KOPT-K1 (cell line): ENCODE measurements around the gene CLIC6.
"Not testable (repeated sequence)": the region's sequence is repeated elsewhere in the genome, so short reads cannot be mapped to it uniquely, and the experiment has no call there.

ENCODE experiments used
- H3K27ac ChIP-seq: fragments of 200-600 bp; sonication (generic); 2 replicates; pipeline ENCODE4 v1.5.1; 2016; ENCODE audit warnings: antibody characterized with exemption, mild to moderate bottlenecking, low read depth, low read length; ENCODE audit not compliant: poor library complexity, severe bottlenecking
- H3K36me3 ChIP-seq: fragments of 200-600 bp; sonication (generic); 2 replicates; pipeline ENCODE4 v1.5.1; 2017; ENCODE audit warnings: antibody characterized with exemption, mild to moderate bottlenecking, low read length, moderate library complexity; ENCODE audit not compliant: insufficient read depth
- H3K9me3 ChIP-seq: fragments of 200-600 bp; sonication (generic); 2 replicates; pipeline ENCODE4 v1.5.1; 2017; ENCODE audit warnings: antibody characterized with exemption, low read length, mild to moderate bottlenecking; ENCODE audit not compliant: insufficient read depth, poor library complexity, severe bottlenecking

The CLIC6 gene

GRCh38 chr21:34642211-34643075 lies 26.4 kb upstream of the CLIC6 start:
- peak overlapping the region; percentile 3 for H3K27ac ChIP-seq
- H3K36me3 ChIP-seq, result no peaks in the 10 kb centered on the region
- H3K9me3 ChIP-seq, result no peaks in the 10 kb centered on the region

- no peaks in the 10 kb centered on the region for H3K36me3 ChIP-seq
- no peak overlapping the region for H3K27ac ChIP-seq
- no peaks in the 10 kb centered on the region for H3K9me3 ChIP-seq
Observed at GRCh38 chr21:34644825-34645224, 24.0 kb upstream of the CLIC6 start.

GRCh38 chr21:34647555-34647954 lies 21.2 kb upstream of the CLIC6 start:
- Histone ChIP-seq H3K36me3 (no peaks in the 10 kb centered on the region), H3K27ac (no peak overlapping the region), H3K9me3 (peaks cover 19% of the 10 kb centered on the region)

- Histone ChIP-seq H3K9me3 (peaks cover 25% of the 10 kb centered on the region), H3K36me3 (no peaks in the 10 kb centered on the region), H3K27ac (no peak overlapping the region)
Observed at GRCh38 chr21:34648739-34649297, 20.0 kb upstream of the CLIC6 start.

GRCh38 chr21:34649400-34649799 lies 19.4 kb upstream of the CLIC6 start:
- Histone ChIP-seq H3K9me3 (peaks cover 25% of the 10 kb centered on the region), H3K27ac (no peak overlapping the region), H3K36me3 (no peaks in the 10 kb centered on the region)

GRCh38 chr21:34650861-34651431 lies 17.8 kb upstream of the CLIC6 start:
- H3K36me3 ChIP-seq, result no peaks in the 10 kb centered on the region
- no peak overlapping the region for H3K27ac ChIP-seq
- H3K9me3 ChIP-seq, result peaks cover 25% of the 10 kb centered on the region

GRCh38 chr21:34651642-34652041 lies 17.2 kb upstream of the CLIC6 start:
- Histone ChIP-seq H3K9me3 (peaks cover 25% of the 10 kb centered on the region), H3K27ac (no peak overlapping the region)

GRCh38 chr21:34653522-34653921 lies 15.3 kb upstream of the CLIC6 start:
- H3K27ac ChIP-seq, result no peak overlapping the region
- no peaks in the 10 kb centered on the region for H3K36me3 ChIP-seq
- peaks cover 25% of the 10 kb centered on the region for H3K9me3 ChIP-seq

More at GRCh38 chr21:34651642-34652041, 17.2 kb upstream of the CLIC6 start:
- no peaks in the 10 kb centered on the region for H3K36me3 ChIP-seq

GRCh38 chr21:34661848-34662247 lies 6.9 kb upstream of the CLIC6 start:
- Histone ChIP-seq H3K9me3 (peaks cover 34% of the 10 kb centered on the region), H3K27ac (no peak overlapping the region), H3K36me3 (no peaks in the 10 kb centered on the region)

- Histone ChIP-seq H3K27ac (no peak overlapping the region), H3K36me3 (no peaks in the 10 kb centered on the region), H3K9me3 (peaks cover 16% of the 10 kb centered on the region)
Observed at GRCh38 chr21:34667761-34668160, 1.0 kb upstream of the CLIC6 start.

- Histone ChIP-seq H3K27ac (no peak overlapping the region), H3K9me3 (peaks cover 16% of the 10 kb centered on the region), H3K36me3 (no peaks in the 10 kb centered on the region)
Observed at GRCh38 chr21:34669149-34669879, 520 bp downstream of the CLIC6 start.

GRCh38 chr21:34669880-34670219 lies 1.1 kb downstream of the CLIC6 start:
- H3K27ac ChIP-seq, result not testable (repeated sequence)

GRCh38 chr21:34670220-34670961 lies 1.6 kb downstream of the CLIC6 start:
- Histone ChIP-seq H3K9me3 (peaks cover 16% of the 10 kb centered on the region), H3K36me3 (no peaks in the 10 kb centered on the region), H3K27ac (no peak overlapping the region)

More at GRCh38 chr21:34669880-34670219, 1.1 kb downstream of the CLIC6 start:
- not testable (repeated sequence) for H3K36me3 ChIP-seq
- peaks cover 16% of the 10 kb centered on the region for H3K9me3 ChIP-seq

- no peaks in the 10 kb centered on the region for H3K36me3 ChIP-seq
- no peak overlapping the region for H3K27ac ChIP-seq
- H3K9me3 ChIP-seq, result peaks cover 16% of the 10 kb centered on the region
Observed at GRCh38 chr21:34670962-34671348, 2.2 kb downstream of the CLIC6 start.
